ENCODE measurements around the gene ZSCAN25.

DNA sequence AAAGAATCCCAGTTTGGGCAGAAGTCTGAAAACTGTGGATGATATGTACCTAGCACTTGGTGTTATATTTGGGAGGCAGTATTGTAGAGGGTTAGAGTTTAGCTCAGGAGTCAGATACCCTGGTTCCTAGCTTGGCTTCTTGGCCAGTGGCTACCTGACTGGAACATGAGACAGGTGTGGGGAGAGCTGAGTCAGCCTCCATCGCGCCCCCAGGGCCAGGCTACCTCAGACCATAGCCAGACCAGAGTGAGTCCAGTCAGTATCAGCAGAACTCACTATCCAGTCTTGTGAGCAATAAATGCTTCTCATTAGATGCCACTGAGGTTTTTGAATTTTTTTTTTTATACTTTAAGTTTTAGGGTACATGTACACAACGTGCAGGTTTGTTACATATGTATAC is 37.0 kb downstream of the ZSCAN25 start:
- TF ChIP-seq, protein P1, sequence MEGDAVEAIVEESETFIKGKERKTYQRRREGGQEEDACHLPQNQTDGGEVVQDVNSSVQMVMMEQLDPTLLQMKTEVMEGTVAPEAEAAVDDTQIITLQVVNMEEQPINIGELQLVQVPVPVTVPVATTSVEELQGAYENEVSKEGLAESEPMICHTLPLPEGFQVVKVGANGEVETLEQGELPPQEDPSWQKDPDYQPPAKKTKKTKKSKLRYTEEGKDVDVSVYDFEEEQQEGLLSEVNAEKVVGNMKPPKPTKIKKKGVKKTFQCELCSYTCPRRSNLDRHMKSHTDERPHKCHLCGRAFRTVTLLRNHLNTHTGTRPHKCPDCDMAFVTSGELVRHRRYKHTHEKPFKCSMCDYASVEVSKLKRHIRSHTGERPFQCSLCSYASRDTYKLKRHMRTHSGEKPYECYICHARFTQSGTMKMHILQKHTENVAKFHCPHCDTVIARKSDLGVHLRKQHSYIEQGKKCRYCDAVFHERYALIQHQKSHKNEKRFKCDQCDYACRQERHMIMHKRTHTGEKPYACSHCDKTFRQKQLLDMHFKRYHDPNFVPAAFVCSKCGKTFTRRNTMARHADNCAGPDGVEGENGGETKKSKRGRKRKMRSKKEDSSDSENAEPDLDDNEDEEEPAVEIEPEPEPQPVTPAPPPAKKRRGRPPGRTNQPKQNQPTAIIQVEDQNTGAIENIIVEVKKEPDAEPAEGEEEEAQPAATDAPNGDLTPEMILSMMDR (IDR thresholded peaks at IDR 0.05; ENCODE audit: low read depth, low read length) = no peak
- no peak for TF ChIP-seq POLR2A (IDR thresholded peaks at IDR 0.05; ENCODE audit: extremely low read depth, insufficient read length)

Data from NB4 (cell line).